Vagina (tissue), 2 donors: ENCODE results near the gene DPY19L1.
"Not testable (repeated sequence)": the region's sequence is repeated elsewhere in the genome, so short reads cannot be mapped to it uniquely, and the experiment has no call there.

Experiments
- POLR2A ChIP-seq, 2 donors: fragments of 450-650 bp; IDR thresholded peaks; one replicate each; pipeline ENCODE4 v1.6.1; 2017; ENCODE audit warnings: antibody characterized with exemption in 2 of 2, mild to moderate bottlenecking in 2 of 2, moderate library complexity in 2 of 2
- TF ChIP-seq, protein P1 (sequence below), 3 experiments: fragments of 450-650 bp in 2 of 3; fragments of 200-600 bp in 1 of 3; sonication (generic) in 1 of 3; IDR thresholded peaks; one replicate each; pipeline ENCODE4 v1.5.1; 2017 to 2019; ENCODE audit warnings: antibody characterized with exemption in 3 of 3, mild to moderate bottlenecking in 2 of 3, moderate library complexity in 2 of 3

DNA sequence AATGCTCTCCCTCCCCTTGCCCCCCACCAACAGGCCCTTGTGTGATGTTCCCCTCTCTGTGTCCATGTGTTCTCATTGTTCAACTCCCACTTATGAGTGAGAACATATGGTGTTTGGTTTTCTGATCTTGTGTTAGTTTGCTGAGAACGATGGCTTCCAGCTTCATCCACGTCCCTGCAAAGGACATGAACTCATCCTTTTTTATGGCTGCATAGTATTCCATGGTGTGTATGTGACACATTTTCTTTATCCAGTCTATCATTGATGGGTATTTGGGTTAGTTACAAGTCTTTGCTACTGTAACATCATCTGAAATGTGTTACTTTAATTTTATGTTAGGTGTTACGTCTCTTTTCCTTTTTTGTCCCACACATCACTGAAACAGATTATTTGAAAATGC is 42.2 kb upstream of the DPY19L1 start:
- not testable (repeated sequence) for TF ChIP-seq POLR2A (IDR thresholded peaks at IDR 0.05)
- TF ChIP-seq, protein P1, sequence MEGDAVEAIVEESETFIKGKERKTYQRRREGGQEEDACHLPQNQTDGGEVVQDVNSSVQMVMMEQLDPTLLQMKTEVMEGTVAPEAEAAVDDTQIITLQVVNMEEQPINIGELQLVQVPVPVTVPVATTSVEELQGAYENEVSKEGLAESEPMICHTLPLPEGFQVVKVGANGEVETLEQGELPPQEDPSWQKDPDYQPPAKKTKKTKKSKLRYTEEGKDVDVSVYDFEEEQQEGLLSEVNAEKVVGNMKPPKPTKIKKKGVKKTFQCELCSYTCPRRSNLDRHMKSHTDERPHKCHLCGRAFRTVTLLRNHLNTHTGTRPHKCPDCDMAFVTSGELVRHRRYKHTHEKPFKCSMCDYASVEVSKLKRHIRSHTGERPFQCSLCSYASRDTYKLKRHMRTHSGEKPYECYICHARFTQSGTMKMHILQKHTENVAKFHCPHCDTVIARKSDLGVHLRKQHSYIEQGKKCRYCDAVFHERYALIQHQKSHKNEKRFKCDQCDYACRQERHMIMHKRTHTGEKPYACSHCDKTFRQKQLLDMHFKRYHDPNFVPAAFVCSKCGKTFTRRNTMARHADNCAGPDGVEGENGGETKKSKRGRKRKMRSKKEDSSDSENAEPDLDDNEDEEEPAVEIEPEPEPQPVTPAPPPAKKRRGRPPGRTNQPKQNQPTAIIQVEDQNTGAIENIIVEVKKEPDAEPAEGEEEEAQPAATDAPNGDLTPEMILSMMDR (IDR thresholded peaks at IDR 0.05) = not testable (repeated sequence)
